ENCODE measurements around the gene TFG. TPM values are rescaled to one million over a fixed set of nuclear protein-coding genes. Genes with fewer than 3 reads are reported as not detected.

TFG gene
- total RNA-seq, 1 donor from 2014 or later, result 79.3 TPM

DNA sequence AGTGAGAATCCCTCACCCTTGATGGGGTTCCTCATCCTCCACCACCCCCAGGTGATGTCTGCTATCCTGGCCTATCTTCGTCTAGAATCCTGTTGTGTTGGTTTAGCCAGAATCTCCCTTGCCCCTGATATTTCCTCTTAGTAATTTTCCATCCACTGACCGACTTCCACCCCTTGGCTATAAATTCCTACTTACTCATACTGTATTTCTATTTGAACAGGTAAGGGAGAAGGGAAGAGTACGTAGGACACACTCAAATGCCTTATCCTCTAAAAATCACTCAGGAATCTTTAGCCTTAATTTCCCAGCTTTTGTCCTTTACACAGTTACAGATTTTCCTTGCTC lies 678 bp upstream of the TFG start:
- DNase-seq, result peak; percentile 4

DNA sequence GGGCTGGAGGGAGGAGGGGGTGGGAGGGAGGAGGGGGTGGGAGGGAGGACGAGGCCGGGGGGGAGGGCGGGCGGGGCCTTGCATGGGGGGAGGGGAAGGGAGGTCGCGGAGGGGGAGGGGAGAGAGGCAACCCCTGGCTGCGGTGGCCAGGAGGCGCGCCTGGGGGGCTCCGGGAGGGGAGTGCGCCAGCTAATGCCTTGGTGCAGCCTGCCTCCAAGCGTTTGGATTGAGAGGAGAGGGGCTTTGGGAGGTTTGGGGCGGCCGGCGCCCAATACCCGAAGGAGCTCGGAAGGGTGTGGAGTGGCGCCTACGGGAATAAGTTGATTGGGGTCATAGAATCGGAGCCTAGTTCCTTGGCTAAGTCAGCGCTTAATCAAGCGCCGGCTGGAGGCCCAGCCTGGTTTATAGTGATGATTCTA lies 557 bp downstream of the TFG start:
- peak; percentile 55 for DNase-seq

DNA sequence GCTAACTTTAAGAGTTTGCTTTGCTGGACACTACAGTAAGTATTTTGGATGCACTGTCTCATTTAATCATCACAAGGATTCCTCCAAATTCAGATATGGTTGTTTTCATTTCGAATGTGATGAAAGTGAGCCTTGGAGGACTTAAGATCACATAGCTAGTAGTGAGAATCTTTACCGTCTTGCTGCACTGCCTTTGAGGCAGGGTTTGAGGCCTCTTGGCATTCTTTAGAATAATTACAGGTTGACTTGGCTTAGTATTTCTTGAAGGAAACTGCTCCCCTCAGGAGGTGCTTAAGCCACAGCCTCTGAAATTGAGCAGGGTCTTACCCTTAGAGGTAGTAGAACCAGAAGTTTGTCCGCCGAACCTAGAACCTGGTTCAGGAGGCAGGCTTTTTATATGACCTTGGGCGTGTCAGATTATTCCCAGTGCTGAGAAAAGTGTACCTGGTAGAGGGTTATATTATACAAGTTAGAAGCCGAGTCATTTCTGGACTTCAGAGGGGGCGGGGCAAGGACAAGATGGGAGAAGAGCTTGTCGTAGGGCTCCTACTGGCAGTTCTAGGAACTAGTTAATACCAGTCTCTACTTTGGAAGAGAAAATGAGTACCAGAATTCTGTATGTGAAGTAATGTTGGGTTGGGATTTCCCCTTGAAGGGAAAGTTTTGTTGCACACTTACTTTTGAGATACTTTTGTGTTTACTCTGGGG lies 1.1 kb downstream of the TFG start:
- peak; percentile 70 for DNase-seq

DNA sequence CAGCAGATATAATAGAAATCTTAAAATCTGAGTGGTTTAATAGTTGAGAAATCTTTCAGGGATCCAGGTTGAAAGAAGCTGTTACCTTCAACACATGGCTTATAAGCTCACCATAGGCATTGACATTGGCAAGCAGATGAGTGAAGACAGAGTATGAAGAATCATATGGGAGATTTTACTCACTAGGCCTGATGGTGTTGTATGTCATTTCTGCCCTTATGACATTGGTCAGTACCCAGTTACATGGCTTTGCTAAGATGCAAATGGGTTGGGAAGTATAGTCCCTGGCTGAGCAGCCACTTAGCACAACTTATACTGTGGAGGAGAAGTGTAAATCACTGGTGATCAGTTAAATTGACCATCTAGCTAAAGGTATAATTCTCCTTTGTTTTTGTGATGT lies 5.9 kb downstream of the TFG start:
- DNase-seq, result no peak

DNA sequence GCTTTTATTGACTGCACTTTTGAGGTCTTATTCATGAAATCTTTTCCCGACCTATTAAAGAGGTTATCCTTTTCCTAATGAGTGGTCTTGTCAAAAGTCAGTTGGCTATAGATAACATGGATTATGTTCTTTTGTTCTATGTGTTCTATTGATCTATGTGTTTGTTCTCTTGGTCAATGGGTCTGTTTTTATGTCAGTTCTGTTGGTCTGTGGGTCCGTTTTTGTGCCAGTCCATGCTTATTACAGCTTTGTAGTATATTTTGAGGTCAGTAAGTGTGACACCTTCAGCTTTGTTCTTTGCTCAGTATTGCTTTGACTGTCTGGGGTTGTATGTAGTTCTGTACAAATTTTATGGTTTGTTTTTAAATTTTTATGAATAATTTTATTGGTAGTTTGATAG lies 7.8 kb downstream of the TFG start:
- no peak for DNase-seq

DNA sequence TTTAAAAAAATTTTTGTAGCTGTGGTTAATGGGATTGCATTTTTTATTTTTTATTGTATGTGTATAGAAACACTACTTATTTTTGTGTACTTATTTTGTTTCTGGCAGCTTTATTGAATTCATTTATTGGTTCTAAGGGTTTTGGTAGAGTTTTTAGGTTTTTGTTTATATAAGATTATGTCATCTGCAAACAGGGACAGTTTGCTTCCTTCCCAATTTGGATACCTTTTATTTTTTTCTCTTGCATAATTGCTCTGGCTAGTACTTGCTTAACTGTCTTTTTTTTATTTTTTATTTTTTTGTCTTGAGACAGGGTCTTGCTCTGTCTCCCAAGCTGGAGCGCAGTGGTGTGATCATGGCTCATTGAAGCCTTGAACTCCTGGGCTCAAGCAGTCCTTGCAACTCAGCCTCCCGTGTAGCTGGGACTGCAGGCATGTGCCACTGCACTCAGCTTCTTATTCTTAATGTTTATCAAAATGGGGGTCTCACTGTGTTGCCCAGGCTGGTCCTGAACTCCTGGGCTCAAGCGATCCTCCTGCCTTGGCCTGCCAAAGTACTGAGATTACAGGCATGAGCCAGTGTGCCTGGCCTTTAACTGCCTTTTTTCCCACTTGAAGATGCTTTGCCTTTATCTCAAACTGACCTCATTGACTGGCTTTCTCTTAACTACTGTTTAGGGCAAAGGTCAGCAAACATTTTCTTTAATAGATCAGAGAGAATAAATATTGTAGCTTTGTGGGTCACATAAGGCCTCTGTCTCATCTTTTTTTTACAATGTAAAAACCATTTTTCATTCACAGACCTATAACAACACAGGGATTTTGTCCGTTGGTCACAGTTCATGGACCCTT lies 8.6 kb downstream of the TFG start:
- DNase-seq, result no peak

DNA sequence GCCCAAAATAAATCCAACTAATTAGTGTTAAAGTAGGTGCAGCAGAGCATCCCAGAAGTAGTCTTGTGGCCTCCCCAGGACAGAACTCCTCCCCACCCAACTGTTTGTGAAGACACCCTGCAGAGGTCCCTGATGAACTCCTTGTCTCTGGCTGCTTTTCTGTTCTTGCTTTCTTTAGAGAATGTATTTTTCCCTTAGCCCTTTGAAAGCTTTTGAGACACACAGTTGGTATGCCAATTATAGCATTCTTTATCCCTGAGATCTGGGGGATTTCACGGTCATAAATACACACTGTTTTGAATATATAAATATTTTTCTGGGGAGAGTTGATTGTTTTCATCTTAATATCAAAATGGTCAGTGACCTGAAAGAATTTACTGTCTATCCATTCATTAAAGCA lies 9.8 kb downstream of the TFG start:
- DNase-seq, result no peak

DNA sequence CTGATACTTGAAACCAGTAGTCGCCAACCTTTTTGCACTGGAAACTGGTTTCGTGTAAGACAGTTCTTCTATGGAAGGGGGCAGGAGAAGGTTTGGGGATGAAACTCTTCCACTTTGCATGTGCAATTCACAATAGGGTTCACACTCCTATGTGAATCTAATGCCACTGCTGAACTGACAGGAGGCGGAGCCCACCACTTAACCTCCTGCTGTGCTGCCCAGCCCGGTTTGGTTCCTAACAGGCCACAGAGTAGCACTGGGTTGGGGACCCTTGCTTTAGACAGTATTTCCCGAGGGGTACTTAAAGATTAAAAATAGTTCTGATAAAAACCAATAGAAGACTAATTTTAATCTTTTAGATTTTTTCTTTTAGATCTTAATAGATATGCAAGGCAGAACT lies 11.1 kb downstream of the TFG start:
- DNase-seq, result no peak

DNA sequence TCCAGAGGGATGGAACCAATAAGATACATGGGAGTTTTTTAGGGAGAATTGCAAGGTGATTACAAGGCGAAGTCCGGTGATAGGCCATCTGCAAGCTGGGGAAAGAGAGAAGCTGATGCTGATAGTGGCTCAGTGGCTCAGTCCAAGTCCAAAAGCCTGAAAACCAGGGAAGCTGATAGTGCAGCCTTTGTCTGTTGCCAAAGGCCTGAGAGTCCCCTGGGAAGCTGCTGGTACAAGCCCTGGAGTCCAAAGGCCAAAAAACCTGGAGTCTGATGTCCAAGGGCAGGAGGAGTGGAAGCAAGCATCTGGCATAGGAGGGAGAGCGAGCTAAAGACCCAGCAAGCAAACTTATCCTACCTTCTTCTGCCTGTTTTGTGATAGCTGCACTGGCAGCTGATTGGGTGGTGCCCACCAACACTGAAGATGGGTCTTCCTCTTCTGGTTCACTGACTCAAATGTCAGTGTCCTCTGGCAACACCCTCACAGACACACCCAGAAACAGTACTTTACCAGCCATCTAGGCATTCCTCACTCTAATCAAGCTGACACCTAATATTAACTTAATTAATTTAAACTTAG lies 16.7 kb downstream of the TFG start:
- DNase-seq, result no peak

DNA sequence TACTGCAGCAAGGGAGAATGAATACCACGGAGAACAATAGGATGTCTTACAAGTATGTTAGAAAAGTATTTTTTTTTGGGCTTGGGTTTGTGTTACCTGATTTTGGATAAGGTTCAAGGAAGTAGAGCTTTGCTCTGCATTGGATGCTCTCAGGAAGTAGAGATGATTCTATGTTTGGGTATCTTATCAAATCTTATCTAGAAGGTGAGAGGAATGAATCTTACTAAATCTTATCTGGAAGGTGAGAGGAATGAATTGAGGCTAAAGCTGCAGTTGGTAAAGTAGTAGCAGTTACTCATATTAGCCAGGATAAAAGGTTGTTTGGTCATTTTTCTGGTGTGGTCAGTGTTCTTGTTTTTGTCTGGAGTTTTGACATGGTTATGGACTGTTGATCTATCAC lies 17.4 kb downstream of the TFG start:
- no peak for DNase-seq

DNA sequence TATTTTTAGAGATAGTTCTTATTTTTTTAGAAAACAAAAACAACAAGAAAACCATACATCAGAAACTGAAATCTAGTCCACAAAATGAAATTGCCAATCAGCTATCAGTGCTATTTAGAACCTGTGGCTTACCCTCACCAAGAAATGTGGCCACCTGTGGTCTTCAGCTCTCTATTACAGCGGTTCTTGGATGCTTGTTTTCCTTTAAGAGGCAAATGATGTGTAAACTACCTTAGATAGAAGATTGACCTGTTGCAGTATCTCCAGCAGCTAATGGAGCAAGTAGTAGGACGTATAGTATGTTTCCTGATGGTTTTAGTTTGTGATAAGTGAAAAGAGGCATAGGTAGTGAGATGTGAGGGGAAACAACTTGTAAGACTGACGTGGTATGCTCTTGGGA lies 21.2 kb downstream of the TFG start:
- DNase-seq, result peak; percentile 5

DNA sequence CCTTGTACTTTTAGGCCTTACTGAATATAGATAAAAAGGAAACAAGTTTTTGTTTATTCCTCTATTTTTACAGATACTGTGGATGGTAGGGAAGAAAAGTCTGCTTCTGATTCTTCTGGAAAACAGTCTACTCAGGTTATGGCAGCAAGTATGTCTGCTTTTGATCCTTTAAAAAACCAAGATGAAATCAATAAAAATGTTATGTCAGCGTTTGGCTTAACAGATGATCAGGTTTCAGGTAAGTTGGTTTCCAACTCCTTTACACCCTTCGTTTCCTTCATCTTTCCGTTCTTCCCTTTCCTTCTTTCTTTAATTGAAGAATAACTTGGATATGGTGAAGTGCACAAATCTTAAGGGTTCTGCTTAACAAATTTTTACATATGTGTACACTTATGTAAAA lies 23.1 kb downstream of the TFG start:
- DNase-seq, result no peak

DNA sequence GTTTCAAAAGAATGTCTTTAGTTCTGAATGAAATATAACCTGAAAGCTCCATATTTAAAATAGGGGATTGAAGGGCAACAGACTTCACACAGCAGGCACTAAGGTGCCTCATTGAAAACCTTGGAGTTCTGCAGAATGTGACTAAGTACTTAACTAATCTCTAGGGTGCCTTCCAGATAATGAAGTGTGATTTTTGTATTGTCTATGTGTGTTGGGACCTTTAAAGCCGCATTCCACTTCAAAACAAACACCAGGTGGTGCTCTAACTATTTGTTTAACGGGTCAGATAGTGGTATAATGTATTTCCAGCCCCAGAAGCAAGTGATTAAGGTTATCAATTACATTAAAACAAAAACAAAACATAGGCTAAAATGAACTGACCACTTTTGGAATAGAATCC lies 28.0 kb downstream of the TFG start:
- DNase-seq, result peak; percentile 61

DNA sequence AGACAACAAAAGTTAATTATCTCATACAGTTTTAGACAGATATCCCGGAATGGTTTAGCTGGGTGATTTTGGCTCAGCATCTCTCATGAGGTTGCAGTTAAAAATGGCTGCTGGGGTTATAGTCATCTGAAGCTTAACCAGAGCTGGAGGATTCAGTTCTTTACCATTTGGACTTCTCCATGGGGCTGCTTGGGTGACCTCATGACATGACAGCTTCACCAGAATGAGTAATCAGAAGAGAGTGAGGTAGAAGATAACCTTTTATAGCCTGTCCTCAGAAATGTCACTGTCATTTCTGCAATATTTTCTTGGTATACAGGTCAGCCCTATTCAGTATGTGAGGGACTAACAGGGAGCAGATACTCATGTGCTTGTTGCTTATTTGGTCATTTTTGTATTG lies 30.9 kb downstream of the TFG start:
- DNase-seq, result no peak

DNA sequence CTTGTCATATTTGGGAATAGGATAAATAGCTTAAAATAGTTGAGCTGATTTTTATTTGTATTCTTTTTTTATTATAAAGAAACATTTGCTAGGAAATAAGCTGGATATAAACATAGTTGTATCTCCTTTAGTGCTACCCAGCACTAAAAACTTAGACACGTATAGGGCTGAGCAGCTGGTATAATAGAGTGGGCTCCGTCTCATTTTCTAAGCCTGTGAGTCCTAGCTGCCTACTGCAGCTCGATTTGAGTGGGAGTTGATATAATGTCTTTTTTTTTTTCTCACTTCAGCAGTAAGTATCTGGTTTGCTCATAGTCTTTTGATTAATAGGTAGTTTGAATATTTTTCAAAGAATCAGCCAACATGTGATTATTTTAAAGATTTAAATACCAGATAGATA lies 34.2 kb downstream of the TFG start:
- DNase-seq, result no peak

DNA sequence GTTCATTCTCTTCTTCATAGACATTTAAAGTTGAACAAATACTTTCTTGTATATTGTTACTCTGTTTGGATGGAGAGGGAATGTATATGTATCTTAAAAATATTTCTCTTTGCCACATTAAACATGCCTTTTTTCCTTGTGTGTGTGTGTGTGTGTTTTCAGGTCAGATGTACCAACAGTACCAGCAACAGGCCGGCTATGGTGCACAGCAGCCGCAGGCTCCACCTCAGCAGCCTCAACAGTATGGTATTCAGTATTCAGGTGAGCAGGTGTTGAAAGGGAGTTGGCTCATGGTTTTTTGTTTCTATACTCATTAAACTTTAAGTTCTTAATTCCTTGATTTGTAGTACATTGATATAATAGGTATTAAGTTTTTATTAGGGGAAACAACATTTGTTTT lies 35.4 kb downstream of the TFG start:
- no peak for DNase-seq

DNA sequence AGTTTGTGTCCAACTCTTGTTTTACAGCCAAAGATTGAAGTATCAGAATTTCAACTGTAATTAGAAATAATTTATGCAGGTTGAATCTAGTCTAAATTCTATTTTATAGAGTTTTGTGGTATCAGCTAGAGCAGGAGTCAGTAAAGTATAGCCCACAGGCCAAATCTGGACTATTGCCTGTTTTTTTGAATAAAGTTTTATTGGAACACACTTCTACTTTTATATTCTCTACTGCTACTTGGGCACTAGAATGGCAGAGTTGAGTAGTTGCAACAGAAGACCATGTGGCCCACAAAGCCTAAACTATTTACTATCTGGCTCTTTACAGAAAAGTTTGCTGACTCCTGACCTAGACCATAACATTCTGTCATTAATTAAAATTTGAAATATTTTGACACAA lies 36.3 kb downstream of the TFG start:
- DNase-seq, result no peak

DNA sequence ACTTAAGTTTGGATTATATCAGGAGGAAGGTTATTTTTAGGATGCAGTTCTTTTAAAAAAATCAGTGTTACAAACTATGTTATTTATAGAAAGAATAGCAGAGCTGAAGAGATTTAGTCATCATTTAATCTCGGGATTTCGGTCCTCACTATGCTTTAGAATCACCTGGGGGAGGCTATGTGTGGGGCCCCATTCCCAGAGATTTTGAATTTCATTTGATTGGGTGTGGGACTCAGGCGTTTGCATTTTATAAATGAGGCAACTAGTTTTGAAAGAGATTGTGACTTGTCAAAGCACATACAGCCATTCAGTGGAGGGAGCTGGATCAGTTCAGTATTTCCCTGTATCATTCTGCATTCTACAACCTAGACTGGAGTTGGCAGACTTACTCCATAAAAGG lies 36.8 kb downstream of the TFG start:
- no peak for DNase-seq

DNA sequence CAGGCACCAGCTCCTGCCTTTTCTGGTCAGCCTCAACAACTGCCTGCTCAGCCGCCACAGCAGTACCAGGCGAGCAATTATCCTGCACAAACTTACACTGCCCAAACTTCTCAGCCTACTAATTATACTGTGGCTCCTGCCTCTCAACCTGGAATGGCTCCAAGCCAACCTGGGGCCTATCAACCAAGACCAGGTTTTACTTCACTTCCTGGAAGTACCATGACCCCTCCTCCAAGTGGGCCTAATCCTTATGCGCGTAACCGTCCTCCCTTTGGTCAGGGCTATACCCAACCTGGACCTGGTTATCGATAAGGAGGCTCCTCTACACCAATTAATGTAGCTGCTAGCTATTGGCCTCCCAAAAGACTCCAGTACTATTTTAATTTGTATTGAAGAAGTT lies 38.9 kb downstream of the TFG start:
- no peak for DNase-seq

DNA sequence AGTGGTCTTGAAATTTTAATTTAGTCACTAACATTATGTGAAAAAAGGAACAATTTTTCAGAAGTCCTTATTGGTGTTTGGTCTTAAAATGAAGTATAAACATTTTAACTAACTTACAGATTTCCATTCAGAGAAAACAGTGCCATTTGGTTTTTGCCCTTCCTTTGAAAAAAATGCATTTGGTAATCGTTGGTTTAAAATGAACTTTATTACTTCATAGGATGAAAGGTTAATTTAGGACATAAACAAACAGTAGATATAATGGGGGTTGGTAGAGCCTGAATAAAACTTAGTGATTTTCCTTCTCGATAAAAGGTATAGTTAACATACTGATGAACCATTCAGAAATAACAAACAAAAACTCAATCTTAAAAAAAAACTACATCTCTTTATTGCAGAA lies 39.7 kb downstream of the TFG start:
- DNase-seq, result no peak

DNA sequence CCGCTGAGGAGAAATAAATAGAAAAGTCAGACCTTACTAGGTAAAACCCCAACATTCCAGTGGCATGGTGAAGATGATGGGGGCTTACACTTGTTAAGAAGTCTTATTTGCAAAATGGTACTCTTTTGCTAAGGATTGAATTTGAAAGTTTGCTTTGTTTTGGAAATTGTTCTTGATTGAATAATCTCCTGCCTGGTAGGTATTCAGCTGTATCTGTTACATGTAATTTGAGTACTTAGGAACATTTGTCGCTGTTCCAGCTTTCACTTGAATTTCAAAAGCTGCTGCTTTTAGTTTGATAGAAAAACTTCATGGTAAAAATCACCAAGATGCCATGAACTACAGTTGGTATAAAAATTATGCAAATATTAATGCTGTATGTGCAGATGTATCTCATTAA lies 44.6 kb downstream of the TFG start:
- DNase-seq, result no peak

DNA sequence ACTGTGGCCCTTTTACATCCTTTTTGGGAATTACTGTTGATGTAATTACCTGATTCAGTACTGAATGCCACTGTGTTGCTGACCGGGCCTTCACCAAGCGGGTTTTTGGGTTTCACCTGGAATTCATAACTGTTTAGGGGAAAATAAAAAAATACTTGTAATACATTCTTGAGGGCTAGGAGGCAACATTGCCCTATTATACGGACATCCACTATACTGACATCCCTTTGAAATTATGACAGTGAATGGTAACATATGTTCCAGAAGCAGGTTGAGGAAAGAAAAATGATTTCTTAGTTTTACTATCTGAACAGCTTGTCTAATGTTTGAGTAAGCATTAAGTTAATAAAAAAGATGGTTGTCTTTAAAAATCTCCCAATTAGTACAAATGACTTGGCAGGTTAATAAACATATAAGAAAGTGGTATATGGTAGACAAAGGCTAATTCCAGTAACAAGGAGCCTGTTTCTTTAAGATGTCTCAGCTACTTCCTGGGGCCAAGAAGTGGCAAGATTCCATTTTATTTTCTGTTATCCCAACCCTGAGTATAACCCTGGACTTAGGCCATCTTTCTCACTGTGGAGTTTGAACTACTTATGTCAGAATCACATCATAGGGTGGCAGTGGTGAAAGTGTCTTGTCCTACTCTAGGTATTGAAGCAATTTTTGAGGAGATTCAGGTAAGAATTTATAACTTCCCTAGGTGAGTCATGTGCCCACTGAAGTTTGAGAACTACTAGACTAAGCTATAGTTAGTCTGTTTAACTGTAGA lies 45.5 kb downstream of the TFG start:
- DNase-seq, result no peak

DNA sequence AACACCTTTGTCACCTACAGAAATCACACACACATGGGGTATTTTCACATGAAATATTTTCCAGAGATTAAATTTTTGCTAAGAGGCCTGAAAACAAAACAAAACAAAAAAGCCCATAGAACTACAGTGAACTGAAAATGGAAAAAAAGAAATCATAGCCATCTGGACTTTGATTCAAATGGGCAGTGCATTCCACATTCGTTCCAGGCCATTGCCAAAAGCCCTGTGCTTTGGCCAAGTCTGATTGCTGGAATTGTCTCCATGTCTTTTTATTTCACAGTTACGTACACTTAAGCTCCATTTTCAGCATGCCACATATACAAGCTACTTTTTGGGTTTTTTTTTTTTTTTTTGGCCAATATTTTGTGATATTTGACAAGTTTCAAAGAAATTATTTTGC lies 47.1 kb downstream of the TFG start:
- DNase-seq, result no peak
